Measurements from ENCODE around the gene DSP. TPM values are rescaled to one million over a fixed set of nuclear protein-coding genes. Genes with fewer than 3 reads are reported as not detected.

DSP gene
- total RNA-seq, 4 donors from 2014 or later: 3.8 to 28.3 (median 9.0) TPM

GRCh38 chr6:7542065-7542873 lies 798 bp downstream of the DSP start:
- peaks cover 18 to 26% of the 10 kb centered on the region in 2 donors for H3K27me3 ChIP-seq
- H3K4me1 ChIP-seq: peaks cover 0 to 22% of the 10 kb centered on the region in 2 donors
- peak overlapping the region; percentile 18 to 57 for H3K27ac ChIP-seq
- no peak for DNase-seq
- no peaks in the 10 kb centered on the region for H3K9me3 ChIP-seq
- no peaks in the 10 kb centered on the region for H3K36me3 ChIP-seq
- peak overlapping the region; percentile 18 to 48 for H3K4me3 ChIP-seq
- TF ChIP-seq CTCF (IDR thresholded peaks at IDR 0.05) (no peak), POLR2A (IDR thresholded peaks at IDR 0.05) (no peak)
- intact Hi-C loops (cut with DNase I; ENCODE audit: low total_unique reads): no loop called here

GRCh38 chr6:7542874-7543624 lies 1.6 kb downstream of the DSP start:
- no peaks in the 10 kb centered on the region for H3K36me3 ChIP-seq
- H3K4me1 ChIP-seq: peaks cover 0 to 22% of the 10 kb centered on the region in 2 donors
- intact Hi-C loops (cut with DNase I; ENCODE audit: low total_unique reads): no loop called here
- DNase-seq: peak in 1 of 2 donors; percentile 30
- peaks cover 18 to 26% of the 10 kb centered on the region in 2 donors for H3K27me3 ChIP-seq
- peak overlapping the region; percentile 18 to 57 for H3K27ac ChIP-seq
- H3K4me3 ChIP-seq: peak overlapping the region; percentile 18 to 48
- no peaks in the 10 kb centered on the region for H3K9me3 ChIP-seq
- no peak for TF ChIP-seq CTCF (IDR thresholded peaks at IDR 0.05)
- no peak for TF ChIP-seq POLR2A (IDR thresholded peaks at IDR 0.05)

GRCh38 chr6:7543789-7544424 lies 2.4 kb downstream of the DSP start:
- TF ChIP-seq CTCF (IDR thresholded peaks at IDR 0.05): no peak
- no peak for TF ChIP-seq POLR2A (IDR thresholded peaks at IDR 0.05)
- Histone ChIP-seq H3K27me3 (peaks cover 18 to 23% of the 10 kb centered on the region in 2 donors), H3K4me1 (peaks cover 0 to 22% of the 10 kb centered on the region in 2 donors), H3K27ac (no peak overlapping the region), H3K9me3 (no peaks in the 10 kb centered on the region), H3K36me3 (no peaks in the 10 kb centered on the region), H3K4me3 (no peak overlapping the region)
- intact Hi-C loops (cut with DNase I; ENCODE audit: low total_unique reads): no loop called here
- no peak for DNase-seq

GRCh38 chr6:7544597-7544996 lies 3.1 kb downstream of the DSP start:
- intact Hi-C loops (cut with DNase I; ENCODE audit: low total_unique reads): no loop called here
- Histone ChIP-seq H3K36me3 (no peaks in the 10 kb centered on the region), H3K9me3 (no peaks in the 10 kb centered on the region), H3K4me1 (peaks cover 0 to 22% of the 10 kb centered on the region in 2 donors), H3K27me3 (peaks cover 17 to 18% of the 10 kb centered on the region in 2 donors), H3K4me3 (no peak overlapping the region), H3K27ac (no peak overlapping the region)
- DNase-seq: no peak
- TF ChIP-seq POLR2A (IDR thresholded peaks at IDR 0.05): no peak
- no peak for TF ChIP-seq CTCF (IDR thresholded peaks at IDR 0.05)
